Mononuclear cell (primary cell): ENCODE measurements around the gene ADGRD1. TPM values are rescaled to one million over a fixed set of nuclear protein-coding genes. Genes with fewer than 3 reads are reported as not detected.

Experiments
- H3K27me3 ChIP-seq: 2 replicates; pipeline ENCODE4 v1.6.0; 2011; ENCODE audit warnings: low read length, control low read depth; ENCODE audit not compliant: insufficient read depth
- H3K4me1 ChIP-seq: 2 replicates; pipeline ENCODE4 v1.5.1; 2011; ENCODE audit warnings: mild to moderate bottlenecking, low read length, control low read depth; ENCODE audit not compliant: insufficient read depth
- H3K4me3 ChIP-seq: 2 replicates; pipeline ENCODE4 v1.5.1; 2011; ENCODE audit warnings: mild to moderate bottlenecking, low read length, moderate library complexity
- H3K9me3 ChIP-seq: 2 replicates; pipeline ENCODE4 v1.5.1; 2011; ENCODE audit warnings: low read depth, mild to moderate bottlenecking, control low read depth, low read length
- total RNA-seq: library from RNA; depleted of rRNA; stranded (reverse); fragments of >200 nt; gene quantifications from one replicate; pipeline ENCODE4 v1.2.3, GENCODE V29; 2012

The ADGRD1 gene
- total RNA-seq, 1 donor: 2.3 TPM

GRCh38 chr12:131139363-131140068 is 185.8 kb downstream of the ADGRD1 start:
- H3K4me1 ChIP-seq: no peaks in the 10 kb centered on the region
- H3K4me3 ChIP-seq: no peak overlapping the region
- H3K27me3 ChIP-seq: no peaks in the 10 kb centered on the region
- H3K9me3 ChIP-seq: no peaks in the 10 kb centered on the region

- Histone ChIP-seq H3K4me1 (no peaks in the 10 kb centered on the region), H3K4me3 (no peak overlapping the region), H3K27me3 (no peaks in the 10 kb centered on the region), H3K9me3 (no peaks in the 10 kb centered on the region)
Measured at GRCh38 chr12:131140069-131140435, 186.3 kb downstream of the ADGRD1 start.

GRCh38 chr12:131140697-131141096 is 187.0 kb downstream of the ADGRD1 start:
- Histone ChIP-seq H3K27me3 (no peaks in the 10 kb centered on the region), H3K4me1 (no peaks in the 10 kb centered on the region), H3K4me3 (no peak overlapping the region), H3K9me3 (no peaks in the 10 kb centered on the region)

GRCh38 chr12:131141514-131141913 is 187.8 kb downstream of the ADGRD1 start:
- Histone ChIP-seq H3K4me3 (no peak overlapping the region), H3K4me1 (no peaks in the 10 kb centered on the region), H3K27me3 (no peaks in the 10 kb centered on the region), H3K9me3 (no peaks in the 10 kb centered on the region)

GRCh38 chr12:131142891-131143657 is 189.4 kb downstream of the ADGRD1 start:
- Histone ChIP-seq H3K4me3 (no peak overlapping the region), H3K27me3 (no peaks in the 10 kb centered on the region), H3K4me1 (peaks cover under 1% of the 10 kb centered on the region), H3K9me3 (no peaks in the 10 kb centered on the region)

- H3K27me3 ChIP-seq: no peaks in the 10 kb centered on the region
- no peaks in the 10 kb centered on the region for H3K9me3 ChIP-seq
- no peak overlapping the region for H3K4me3 ChIP-seq
- peaks cover 3% of the 10 kb centered on the region for H3K4me1 ChIP-seq
Measured at GRCh38 chr12:131146173-131146675, 192.5 kb downstream of the ADGRD1 start.

- Histone ChIP-seq H3K27me3 (no peaks in the 10 kb centered on the region), H3K9me3 (no peaks in the 10 kb centered on the region), H3K4me1 (peaks cover 3% of the 10 kb centered on the region), H3K4me3 (no peak overlapping the region)
Measured at GRCh38 chr12:131147293-131147692, 193.6 kb downstream of the ADGRD1 start.

- Histone ChIP-seq H3K4me3 (no peak overlapping the region), H3K27me3 (no peaks in the 10 kb centered on the region), H3K4me1 (peaks cover 3% of the 10 kb centered on the region), H3K9me3 (no peaks in the 10 kb centered on the region)
Measured at GRCh38 chr12:131147894-131148293, 194.2 kb downstream of the ADGRD1 start.

- H3K27me3 ChIP-seq: no peaks in the 10 kb centered on the region
- H3K4me1 ChIP-seq: peaks cover 3% of the 10 kb centered on the region
- no peak overlapping the region for H3K4me3 ChIP-seq
- no peaks in the 10 kb centered on the region for H3K9me3 ChIP-seq
Measured at GRCh38 chr12:131151558-131152345, 198.0 kb downstream of the ADGRD1 start.

GRCh38 chr12:131152587-131152986 is 198.9 kb downstream of the ADGRD1 start:
- no peak overlapping the region for H3K4me3 ChIP-seq
- peaks cover 3% of the 10 kb centered on the region for H3K4me1 ChIP-seq
- H3K27me3 ChIP-seq: no peaks in the 10 kb centered on the region
- H3K9me3 ChIP-seq: no peaks in the 10 kb centered on the region

- Histone ChIP-seq H3K9me3 (no peaks in the 10 kb centered on the region), H3K4me3 (no peak overlapping the region), H3K27me3 (no peaks in the 10 kb centered on the region), H3K4me1 (peaks cover 3% of the 10 kb centered on the region)
Measured at GRCh38 chr12:131153016-131153415, 199.3 kb downstream of the ADGRD1 start.

- H3K4me1 ChIP-seq: no peaks in the 10 kb centered on the region
- no peak overlapping the region for H3K4me3 ChIP-seq
- H3K27me3 ChIP-seq: no peaks in the 10 kb centered on the region
- no peaks in the 10 kb centered on the region for H3K9me3 ChIP-seq
Measured at GRCh38 chr12:131153956-131154355, 200.2 kb downstream of the ADGRD1 start.

GRCh38 chr12:131155131-131155530 is 201.4 kb downstream of the ADGRD1 start:
- no peaks in the 10 kb centered on the region for H3K9me3 ChIP-seq
- H3K4me1 ChIP-seq: no peaks in the 10 kb centered on the region
- no peaks in the 10 kb centered on the region for H3K27me3 ChIP-seq
- no peak overlapping the region for H3K4me3 ChIP-seq

- H3K4me3 ChIP-seq: no peak overlapping the region
- H3K9me3 ChIP-seq: no peaks in the 10 kb centered on the region
- H3K4me1 ChIP-seq: no peaks in the 10 kb centered on the region
- no peaks in the 10 kb centered on the region for H3K27me3 ChIP-seq
Measured at GRCh38 chr12:131157743-131158142, 204.0 kb downstream of the ADGRD1 start.

- H3K27me3 ChIP-seq: no peaks in the 10 kb centered on the region
- no peak overlapping the region for H3K4me3 ChIP-seq
- no peaks in the 10 kb centered on the region for H3K9me3 ChIP-seq
- H3K4me1 ChIP-seq: no peaks in the 10 kb centered on the region
Measured at GRCh38 chr12:131159660-131160059, 206.0 kb downstream of the ADGRD1 start.
